HG03064 (cell line): ENCODE data around the gene OSCP1.

Experiments used
- ATAC-seq: cut with Tn5 transposase; IDR thresholded peaks from one replicate; pipeline ENCODE4 v1.9.1; 2021; ENCODE audit warnings: low read depth; ENCODE audit not compliant: unreplicated experiment

OSCP1 gene

DNA sequence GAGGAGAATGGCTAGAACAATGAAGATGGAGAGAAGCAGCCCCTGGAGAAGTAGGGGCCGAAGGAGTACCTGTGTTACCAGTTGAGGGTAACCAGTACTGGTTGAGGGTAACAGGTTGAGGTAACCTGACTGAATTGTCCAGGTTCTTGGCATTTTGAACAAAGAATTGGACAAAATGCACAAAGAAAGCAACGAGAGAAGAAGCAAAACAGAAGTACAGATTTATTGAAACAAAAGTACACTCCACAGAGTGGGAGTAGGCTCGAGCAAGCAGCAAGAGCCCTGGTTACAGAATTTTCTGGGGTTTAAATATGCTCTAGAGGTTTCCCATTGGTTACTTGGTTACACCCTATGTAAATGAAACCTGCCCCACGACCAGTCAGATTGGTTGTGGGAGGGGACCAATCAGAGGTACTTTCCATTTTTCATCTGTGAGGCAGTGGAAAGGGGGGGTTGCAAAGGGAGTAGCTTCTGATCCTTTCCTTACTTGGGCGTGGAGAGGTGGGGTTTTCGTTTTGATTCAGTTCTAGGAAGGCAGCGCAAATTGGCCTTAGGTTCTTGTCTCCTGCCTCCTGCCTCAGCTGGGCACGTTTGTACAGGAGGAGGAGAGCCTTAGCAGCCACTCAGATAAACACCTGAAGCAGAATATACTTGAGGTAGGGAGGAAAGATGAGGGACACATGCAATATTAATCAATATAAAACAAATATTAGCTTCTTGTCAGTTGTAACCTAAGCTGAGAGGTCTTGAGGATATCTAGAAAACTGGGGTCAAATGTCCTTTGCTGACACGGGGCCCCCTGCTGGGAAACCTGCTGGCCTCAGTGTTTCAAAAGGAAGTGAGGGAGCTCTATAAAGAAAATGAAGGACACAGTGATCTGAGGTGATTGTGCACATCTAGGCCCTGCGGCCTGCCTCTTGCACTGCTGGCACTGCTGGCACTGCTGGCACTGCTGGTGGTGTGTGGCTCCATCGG lies 38.3 kb downstream of the OSCP1 start:
- ATAC-seq = no peak

DNA sequence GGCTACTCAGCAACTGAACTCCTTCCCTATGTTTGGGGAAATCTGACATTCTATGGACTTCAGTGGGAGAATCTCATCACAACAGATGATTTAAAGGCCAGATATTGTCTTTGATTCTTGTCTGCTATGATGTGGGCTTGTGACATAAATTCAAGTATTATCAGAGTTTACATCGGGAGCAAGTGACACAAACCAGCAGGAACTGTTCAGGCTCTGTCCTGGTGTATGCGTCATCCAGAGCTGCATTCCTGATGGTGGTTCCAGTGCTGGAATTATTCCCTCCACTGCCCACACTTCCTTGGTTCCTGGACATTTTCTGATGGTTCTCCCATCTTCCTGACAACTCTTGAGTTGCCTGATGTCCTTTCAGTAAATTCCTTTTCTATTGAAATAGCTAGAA lies 41.8 kb downstream of the OSCP1 start:
- ATAC-seq = no peak

DNA sequence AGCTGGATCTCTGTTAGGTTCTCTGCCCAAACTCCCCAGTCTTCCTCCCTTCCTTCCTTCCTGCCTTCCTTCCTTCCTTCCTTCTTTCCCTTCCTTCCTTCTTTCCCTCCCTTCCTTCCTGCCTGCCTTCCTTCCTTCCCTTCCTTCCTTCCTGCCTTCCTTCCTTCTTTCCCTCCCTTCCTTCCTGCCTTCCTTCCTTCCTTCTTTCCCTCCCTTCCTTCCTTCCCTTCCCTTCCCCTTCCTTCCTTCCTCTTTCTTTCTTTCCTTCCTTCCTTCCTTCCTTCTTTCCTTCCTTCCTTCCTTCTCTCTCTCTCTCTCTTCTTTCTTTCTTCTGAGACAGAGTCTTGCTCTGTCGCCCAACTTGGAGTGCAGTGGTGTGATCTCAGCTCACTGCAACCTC lies 43.8 kb downstream of the OSCP1 start:
- ATAC-seq = no peak

- no peak for ATAC-seq
These were observed 47.8 kb downstream of the OSCP1 start for GRCh38 chr1:36402504-36402890.

- no peak for ATAC-seq
These were observed 48.4 kb downstream of the OSCP1 start for GRCh38 chr1:36401602-36402503.

DNA sequence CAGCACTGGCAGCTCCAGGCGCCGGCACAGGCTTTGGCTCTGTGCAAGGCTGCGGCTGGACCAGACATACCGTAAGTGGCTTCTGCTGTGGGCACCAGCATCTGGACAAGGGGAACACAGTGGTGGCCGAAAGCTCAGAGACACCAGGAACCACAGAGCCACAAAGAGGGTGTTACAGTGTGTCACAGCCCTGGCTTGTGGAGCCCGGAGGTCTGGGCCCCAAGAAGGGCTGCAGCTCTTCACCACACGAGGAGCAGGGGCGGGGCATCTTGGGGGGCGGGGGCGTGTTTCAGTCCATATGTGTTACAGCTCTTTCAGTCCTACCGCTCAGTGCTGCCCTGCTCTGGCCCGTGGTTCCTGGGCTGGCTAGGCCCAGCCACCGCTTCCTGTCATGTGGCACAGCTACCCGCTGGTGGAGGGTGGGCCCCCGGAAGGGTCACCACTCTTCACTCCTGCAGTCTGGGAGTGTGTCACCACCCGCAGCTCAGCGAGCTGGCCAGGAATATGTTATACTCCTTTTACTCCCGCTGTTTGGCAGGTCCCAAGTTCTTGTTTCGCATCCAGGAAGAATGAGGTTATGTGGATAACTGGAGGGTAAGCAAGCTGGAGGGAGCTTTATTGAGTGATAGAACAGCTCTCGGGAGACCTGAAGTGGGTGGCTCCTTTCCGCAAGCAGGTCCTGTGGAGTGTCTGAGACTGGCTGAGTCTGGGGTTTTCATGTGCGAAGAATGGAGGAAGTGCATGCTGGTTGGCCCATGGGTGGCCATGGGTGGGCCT lies 49.2 kb downstream of the OSCP1 start:
- ATAC-seq = peak; percentile 56

DNA sequence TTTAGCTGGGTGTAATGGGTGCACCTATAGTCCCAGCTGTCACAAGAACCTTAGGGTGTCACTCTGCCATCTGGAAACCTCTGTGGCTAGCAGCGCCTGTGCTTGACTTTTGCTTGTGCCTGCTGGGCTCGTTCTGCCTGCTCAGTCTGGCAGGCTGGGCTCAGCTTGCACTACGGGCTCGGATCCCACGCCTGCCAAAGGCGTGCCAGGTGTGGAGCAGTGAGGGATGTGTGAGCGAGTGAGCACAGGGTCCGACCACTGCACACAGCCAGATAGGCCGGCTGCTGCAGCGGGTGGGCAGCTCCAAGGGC lies 49.8 kb downstream of the OSCP1 start:
- no peak for ATAC-seq

DNA sequence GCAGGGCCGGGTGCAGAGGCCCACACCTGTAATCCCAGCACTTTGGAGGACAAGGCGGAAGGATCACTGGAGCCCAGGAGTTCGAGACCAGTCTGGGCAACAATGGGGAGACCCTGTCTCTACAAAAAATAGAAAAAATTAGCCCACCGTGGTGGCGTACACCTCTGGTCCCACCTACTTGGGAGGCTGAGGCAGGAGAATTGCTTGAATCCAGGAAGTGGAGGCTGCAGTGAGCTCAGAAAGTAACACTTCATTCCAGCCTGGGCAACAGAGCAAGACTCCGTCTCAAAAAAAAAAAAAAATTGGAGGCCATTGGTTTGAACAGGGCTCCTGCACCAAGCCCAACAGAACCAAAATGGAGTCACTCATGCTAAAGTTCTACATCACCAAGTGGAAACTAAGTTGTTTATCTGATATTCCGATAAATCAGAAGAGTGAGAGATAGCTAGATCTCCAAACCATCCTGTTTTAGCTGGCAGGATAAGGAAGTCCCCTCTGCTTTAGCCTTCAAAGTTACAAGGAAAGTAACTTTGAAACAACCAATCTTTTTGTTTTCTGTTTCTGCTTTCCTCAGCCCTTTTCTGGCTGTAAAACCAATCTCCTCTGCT lies 51.8 kb downstream of the OSCP1 start:
- ATAC-seq = no peak

GRCh38 chr1:36397378-36398230 lies 52.6 kb downstream of the OSCP1 start, which contains the start of gene LSM10:
Gene LSM10 (minus strand): TSS chr1:36397908. CDS start chr1:36394129, 3,779 bp downstream.
- peak; percentile 50 for ATAC-seq

DNA sequence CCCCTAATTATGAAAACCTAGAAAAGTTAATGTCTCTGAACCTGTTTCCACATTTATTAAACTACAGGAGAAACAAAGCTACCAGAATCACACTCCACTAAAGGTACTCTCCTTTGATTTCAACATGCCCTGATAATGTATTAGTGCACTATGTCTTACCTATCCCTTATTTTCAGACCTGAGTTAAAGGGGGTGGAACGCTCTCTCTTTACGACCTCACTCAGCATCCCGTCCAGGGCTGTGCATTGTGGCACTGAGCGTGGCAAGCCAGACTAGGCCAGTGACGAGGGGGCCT lies 53.2 kb downstream of the OSCP1 start:
- ATAC-seq = no peak

GRCh38 chr1:36396359-36396758 lies 53.9 kb downstream of the OSCP1 start:
- no peak for ATAC-seq

DNA sequence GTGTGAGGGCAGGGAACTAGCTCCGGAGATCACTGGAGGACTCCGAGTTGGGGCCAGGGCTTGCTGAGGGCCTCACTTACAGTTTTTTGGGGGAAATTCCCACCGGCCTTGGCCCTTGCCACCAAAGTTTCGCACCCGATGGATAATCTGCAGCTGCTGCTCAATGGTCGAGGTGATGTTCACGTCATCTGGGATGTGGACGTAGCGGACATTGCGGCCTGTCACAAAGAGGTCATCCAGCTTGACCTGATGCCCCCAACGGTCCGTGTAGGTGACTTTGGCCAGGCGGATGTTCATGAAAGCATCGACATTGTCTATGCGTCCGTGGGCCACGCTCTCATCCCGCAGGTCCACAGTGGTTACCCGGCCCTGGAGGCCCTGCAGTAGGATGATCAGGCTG lies 56.6 kb downstream of the OSCP1 start:
- no peak for ATAC-seq

DNA sequence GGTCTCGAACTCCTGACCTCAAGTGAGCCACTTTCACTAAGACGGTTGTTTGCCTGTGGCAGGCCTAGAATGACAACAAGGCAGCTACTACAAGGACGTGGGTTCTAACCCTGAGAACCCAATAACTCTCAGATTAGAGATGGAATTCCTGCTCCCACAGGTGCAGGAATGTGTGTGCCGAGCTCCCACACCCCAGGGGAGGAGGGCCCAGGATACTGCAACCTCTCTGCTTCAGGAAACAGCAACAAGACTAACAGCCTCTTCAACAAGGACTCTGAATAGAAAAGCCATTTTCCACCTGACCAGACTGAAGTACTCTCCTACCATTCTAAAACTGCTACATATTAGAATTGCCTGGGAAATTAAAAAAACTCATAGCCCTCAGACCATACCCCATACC lies 57.4 kb downstream of the OSCP1 start:
- no peak for ATAC-seq

- no peak for ATAC-seq
These were observed 59.0 kb downstream of the OSCP1 start for GRCh38 chr1:36391271-36391670.

GRCh38 chr1:36390411-36390810 lies 59.8 kb downstream of the OSCP1 start:
- ATAC-seq = no peak

GRCh38 chr1:36389999-36390398 lies 60.3 kb downstream of the OSCP1 start:
- no peak for ATAC-seq

- ATAC-seq = no peak
These were observed 61.0 kb downstream of the OSCP1 start for GRCh38 chr1:36389261-36389660.

DNA sequence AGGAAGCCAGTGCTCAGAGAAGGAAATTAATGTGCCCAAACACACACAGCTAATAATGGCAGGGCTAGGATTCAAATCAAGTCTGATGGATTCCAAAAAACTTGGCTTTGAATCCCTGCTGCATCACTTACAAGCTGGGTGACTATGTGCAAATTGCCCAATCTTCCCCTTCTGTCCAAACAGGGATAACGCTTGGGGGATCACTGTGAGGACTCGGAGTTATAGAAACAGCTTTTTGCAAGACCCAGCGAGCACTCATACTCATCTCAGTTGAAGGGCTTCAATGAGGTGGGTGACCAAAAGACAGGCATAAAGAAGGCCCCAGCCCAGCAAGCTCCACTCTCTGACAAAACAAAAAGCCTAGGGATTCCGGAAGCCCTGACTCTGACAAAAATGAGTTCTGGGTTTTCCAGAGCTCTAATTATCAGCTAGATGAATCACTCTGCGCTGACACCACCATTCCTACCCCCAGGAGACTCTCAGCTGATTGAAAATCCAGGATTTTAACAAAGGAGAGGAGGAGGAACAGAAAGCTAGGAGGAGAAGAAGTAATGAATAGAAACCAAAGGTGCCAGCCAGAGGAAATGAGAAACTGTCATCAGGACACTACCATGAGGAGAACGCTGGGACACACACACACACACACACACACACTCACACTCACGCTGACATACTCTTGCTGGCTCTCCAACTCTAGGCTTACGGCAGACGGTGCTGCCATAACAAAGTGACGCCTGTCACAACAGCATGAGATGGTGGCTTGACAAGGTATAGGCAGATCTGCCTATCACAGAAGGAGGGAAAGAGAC lies 62.9 kb downstream of the OSCP1 start:
- no peak for ATAC-seq
